ENCODE measurements around the gene ARHGAP26. TPM values are rescaled to one million over a fixed set of nuclear protein-coding genes. Genes with fewer than 3 reads are reported as not detected.

ARHGAP26 gene
- total RNA-seq, 6 experiments from 2014 or later: 6.7 to 14.5 (median 8.3) TPM

DNA sequence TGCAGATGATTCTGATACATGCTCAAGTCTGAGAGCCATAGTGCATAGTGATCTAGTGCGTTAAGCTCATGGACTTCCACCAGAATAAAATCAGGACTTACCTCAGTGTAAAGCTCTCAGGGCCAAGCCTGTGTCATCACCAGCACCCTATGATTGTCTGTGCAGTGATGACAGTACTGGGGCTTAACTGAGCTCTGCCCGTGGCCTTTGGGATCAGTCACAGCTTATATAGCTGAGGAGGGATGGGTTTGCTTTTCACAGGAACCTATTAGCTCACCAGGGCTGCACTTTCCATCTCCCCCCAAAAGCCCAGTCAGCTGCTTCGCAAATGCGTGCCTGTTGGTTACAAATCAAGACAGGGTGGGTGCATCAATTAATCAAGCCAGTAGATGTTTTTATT lies 386.4 kb downstream of the ARHGAP26 start:
- H3K27me3 ChIP-seq: no peaks in the 10 kb centered on the region
- 95% methylated on average over 2 of the region's 4 CpGs for WGBS (ENCODE audit: insufficient coverage, low coverage, low lambda C conversion rate, missing lambda C conversion rate)
- no peaks in the 10 kb centered on the region for H3K4me1 ChIP-seq
- H3K4me3 ChIP-seq: no peak overlapping the region
- TF ChIP-seq POLR2A (IDR thresholded peaks at IDR 0.05) (no peak), CTCF (IDR thresholded peaks at IDR 0.05) (no peak)
- ATAC-seq (no peak), DNase-seq (no peak)
- no peak overlapping the region for H3K27ac ChIP-seq
- H3K36me3 ChIP-seq: no peaks in the 10 kb centered on the region
- no peaks in the 10 kb centered on the region for H3K9me3 ChIP-seq
- intact Hi-C loops (cut with DNase I): no loop called here

GRCh38 chr5:143159031-143159430 lies 388.9 kb downstream of the ARHGAP26 start:
- ATAC-seq: no peak
- no peak for TF ChIP-seq POLR2A (IDR thresholded peaks at IDR 0.05)

GRCh38 chr5:143161885-143162540 lies 391.8 kb downstream of the ARHGAP26 start:
- 53% methylated on average over 3 of the region's 5 CpGs for WGBS (ENCODE audit: insufficient coverage, low coverage, low lambda C conversion rate, missing lambda C conversion rate)
- Histone ChIP-seq H3K4me1 (peaks cover 0 to 10% (median 2%) of the 10 kb centered on the region in 4 donors), H3K4me3 (no peak overlapping the region), H3K9me3 (no peaks in the 10 kb centered on the region), H3K27ac (no peak overlapping the region), H3K27me3 (no peaks in the 10 kb centered on the region), H3K36me3 (no peaks in the 10 kb centered on the region)
- no peak for TF ChIP-seq POLR2A (IDR thresholded peaks at IDR 0.05)
- TF ChIP-seq CTCF (IDR thresholded peaks at IDR 0.05): no peak
- DNase-seq (no peak), ATAC-seq (peak in 2 of 4 donors; percentile 11 to 34)
- intact Hi-C loops (cut with DNase I): no loop called here

More at GRCh38 chr5:143159031-143159430, 388.9 kb downstream of the ARHGAP26 start:
- Histone ChIP-seq H3K36me3 (no peaks in the 10 kb centered on the region), H3K4me3 (no peak overlapping the region), H3K9me3 (no peaks in the 10 kb centered on the region), H3K27me3 (no peaks in the 10 kb centered on the region), H3K4me1 (no peaks in the 10 kb centered on the region), H3K27ac (no peak overlapping the region)
- intact Hi-C loops (cut with DNase I): no loop called here
- WGBS (ENCODE audit: insufficient coverage, low coverage, low lambda C conversion rate, missing lambda C conversion rate): 56% methylated on average over 3 of the region's 3 CpGs
- DNase-seq: no peak

DNA sequence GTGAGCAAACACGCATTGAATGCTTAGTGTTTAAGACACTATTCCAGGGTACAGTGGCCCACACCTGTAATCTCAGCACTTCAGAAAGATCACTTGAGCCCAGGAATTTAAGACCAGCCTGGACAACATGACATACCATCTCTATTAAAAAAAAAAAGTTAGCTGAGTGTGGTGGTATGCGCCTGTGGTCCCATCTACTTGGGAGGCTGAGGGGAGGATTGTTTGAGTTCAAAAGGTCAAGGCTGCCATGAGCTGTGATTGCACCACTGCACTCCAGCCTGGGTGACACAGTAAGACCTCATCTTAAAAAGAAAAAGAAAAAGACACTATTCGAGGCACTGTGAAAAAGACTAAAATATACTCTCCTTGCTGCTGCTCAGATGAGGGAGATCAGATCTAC lies 392.6 kb downstream of the ARHGAP26 start:
- Histone ChIP-seq H3K27me3 (no peaks in the 10 kb centered on the region), H3K4me3 (no peak overlapping the region), H3K4me1 (peaks cover 0 to 12% (median 2%) of the 10 kb centered on the region in 4 donors), H3K9me3 (no peaks in the 10 kb centered on the region), H3K27ac (no peak overlapping the region), H3K36me3 (no peaks in the 10 kb centered on the region)
- WGBS (ENCODE audit: insufficient coverage, low coverage, low lambda C conversion rate, missing lambda C conversion rate): 80% methylated on average over 3 of the region's 3 CpGs
- intact Hi-C loops (cut with DNase I): no loop called here
- ATAC-seq (no peak), DNase-seq (no peak)
- TF ChIP-seq POLR2A (IDR thresholded peaks at IDR 0.05): no peak
- TF ChIP-seq CTCF (IDR thresholded peaks at IDR 0.05): no peak

DNA sequence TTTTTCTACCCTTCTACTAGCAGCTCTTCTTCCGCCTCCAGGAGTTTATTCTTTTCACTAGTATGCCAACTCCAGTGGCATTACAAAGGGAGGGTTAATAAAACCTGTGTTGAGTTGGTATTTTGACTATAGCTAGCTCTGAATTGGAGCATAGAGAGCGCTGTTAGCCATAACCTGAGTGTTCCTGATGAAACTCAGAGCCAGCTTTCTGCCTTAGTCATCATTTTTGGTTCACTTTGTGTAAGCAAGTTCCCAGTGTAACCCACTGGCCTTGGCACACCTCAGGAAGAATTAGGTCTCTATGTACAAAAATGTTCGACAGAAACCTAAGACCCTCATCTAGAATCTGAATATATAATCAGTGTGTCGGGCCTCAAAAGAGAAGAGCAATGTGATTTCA lies 394.4 kb downstream of the ARHGAP26 start:
- TF ChIP-seq CTCF (IDR thresholded peaks at IDR 0.05) (peak in 1 of 4 donors; percentile 7), POLR2A (IDR thresholded peaks at IDR 0.05) (no peak)
- no peak overlapping the region for H3K27ac ChIP-seq
- H3K4me1 ChIP-seq: peaks cover 0 to 12% (median 2%) of the 10 kb centered on the region in 4 donors
- WGBS (ENCODE audit: insufficient coverage, low coverage, low lambda C conversion rate, missing lambda C conversion rate): 46% methylated on average over 3 of the region's 4 CpGs
- no peak overlapping the region for H3K4me3 ChIP-seq
- intact Hi-C loops (cut with DNase I): no loop called here
- H3K27me3 ChIP-seq: no peaks in the 10 kb centered on the region
- no peak for DNase-seq
- no peaks in the 10 kb centered on the region for H3K36me3 ChIP-seq
- no peaks in the 10 kb centered on the region for H3K9me3 ChIP-seq
- peak; percentile 28 to 53 (median 38) for ATAC-seq
